Activated gamma-delta T cell (primary cell): ENCODE measurements around the gene EPB41L4B.

Source experiments
- DNase-seq: peaks from one replicate; lab custom pipeline; 2025; lab: John Stamatoyannopoulos, UW

Gene EPB41L4B

DNA sequence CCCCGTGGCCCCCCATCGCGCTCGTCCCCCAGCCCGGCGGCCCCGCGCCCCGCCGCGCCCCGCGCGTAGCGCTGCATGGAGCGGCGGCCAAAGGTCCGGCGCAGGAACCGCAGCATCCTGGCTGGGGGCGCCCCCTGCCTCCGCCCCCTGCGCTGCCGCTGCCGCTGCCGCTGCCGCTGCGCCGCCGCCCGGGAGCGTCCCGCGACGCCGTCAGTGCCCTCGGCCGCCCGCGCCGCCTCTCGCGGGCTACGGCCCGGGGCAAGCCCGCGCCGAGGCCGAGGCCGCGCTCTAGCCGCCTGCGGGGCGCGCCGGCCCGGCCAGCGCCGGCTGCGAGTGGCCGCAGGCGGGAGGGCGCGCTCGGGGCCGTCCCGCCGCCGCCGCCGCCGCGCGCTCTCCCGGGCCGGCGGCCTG, 523 bp downstream of the EPB41L4B start:
- DNase-seq = no peak

DNA sequence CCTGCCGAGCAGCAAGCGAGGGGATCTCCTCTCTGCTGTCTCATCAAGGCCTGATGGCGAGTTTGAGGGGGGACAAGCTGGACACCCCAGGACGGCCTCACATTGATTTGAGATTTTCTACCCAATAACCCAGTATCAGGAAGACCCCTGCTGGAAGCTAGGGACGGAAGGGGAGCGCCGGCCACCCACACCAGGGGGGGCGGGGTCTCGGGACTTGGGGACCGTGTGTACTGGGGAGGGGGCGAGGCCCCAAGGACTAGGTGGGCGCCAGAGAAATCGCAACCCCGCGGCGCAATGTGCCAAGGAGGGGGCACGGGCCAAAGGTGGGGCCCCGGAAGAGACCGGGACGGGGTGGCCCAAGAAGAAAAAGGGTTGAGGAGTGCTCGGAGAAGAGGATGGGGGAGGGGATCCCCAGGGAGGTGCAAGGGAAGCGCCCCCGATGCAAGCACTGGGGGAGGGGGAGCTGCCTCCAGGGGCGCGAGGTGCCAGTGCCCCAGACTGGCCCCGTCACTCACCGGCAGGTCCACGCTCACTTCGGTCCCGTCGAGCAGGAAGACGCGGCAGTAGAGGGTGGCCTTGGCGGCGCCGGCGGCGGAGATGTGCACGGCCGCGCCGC, 1.1 kb downstream of the EPB41L4B start:
- DNase-seq = no peak

DNA sequence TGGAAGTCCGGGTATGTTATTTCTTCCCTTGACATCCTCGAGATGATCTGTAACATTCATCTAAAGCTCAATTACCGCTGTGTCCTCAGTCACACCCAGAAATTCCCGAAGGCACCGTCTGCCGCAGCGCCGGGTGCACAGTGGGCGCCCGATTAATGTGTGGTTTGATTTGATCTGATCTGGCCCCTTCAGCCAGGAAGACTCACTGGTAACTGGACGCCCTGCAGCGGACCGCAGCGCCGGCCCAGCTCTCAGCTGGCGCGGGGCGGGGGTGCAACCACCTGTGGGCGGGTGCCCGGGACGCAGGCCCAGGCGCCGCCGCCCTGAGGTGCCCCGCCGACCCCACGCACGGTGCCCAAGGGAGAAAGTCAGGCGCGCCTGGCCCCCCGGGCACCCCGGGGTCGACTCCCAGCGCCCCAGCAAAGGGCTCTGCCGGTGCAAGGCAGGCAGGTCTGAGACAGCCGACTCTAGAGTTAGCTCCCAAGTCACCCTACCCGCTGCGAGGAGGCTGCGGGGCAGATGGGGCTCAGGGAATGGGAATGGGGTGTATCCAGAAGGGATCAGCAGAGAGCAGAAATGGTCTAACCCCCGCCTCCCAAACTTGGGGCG, 1.7 kb downstream of the EPB41L4B start:
- DNase-seq = no peak

DNA sequence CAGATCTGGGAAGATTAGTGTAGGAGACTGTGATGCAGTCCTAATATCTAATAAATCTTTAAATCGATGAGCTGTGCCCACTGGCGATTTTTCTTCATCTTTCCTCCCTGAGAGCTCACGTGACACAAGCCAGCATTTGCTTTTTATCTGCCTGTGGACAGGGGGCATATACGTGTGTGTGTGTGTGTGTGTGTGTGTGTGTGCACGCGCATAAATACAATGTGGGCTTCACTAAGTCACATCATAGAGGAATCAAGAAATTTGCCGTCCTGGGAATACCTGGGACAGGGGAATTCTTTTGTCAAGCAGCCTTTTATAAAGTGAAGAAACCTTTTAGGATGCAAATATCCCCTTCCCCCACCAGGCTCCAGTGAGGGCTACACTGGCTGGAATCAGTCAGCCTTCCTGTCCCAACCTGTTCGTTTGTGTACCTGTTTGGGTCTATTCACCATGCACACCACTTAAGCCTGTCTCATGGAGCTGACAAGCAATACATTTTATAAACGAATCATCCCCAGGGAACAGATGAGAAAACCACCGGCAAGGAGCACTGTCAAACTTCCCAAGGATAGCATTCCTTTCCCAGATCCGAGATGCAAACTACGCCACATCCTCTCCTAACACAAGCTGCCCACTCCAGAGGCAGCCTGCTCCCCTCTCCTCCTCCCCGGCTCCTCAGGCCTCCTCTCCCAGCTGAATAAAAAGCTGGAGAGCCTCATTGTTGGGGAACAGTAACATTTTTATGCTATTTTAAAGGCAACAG, 2.7 kb downstream of the EPB41L4B start:
- no peak for DNase-seq

DNA sequence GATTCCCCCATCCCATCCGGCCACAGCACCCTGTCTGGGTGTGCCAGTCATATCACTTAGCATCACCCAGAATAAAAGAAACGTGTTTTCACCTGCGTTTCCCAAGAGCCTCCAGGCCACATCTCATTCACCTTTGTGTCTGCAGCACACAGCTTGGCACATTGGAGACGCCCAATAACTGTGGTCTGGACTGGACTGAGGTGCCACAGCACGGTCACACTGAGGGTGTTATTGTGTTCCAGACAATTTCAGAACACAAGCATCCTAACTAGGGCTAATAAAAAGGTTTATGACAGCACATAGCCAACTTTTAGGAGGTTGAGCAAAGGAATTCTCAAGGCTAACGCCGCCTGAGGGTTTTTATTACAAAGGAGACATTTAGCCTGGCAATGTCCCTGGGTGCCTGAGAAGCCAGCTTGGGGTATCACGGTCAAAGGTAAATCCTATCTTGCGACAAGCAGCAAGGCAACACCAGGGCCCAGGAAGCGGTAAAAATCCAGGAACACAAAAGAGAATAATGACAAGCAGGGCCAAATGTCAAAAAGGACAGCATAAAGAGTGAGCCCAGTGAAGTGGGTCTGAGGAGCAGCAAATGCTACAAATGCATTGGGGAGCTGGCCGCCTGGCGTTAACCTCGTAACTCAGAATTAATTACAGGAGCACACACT, 3.4 kb downstream of the EPB41L4B start:
- DNase-seq = no peak

DNA sequence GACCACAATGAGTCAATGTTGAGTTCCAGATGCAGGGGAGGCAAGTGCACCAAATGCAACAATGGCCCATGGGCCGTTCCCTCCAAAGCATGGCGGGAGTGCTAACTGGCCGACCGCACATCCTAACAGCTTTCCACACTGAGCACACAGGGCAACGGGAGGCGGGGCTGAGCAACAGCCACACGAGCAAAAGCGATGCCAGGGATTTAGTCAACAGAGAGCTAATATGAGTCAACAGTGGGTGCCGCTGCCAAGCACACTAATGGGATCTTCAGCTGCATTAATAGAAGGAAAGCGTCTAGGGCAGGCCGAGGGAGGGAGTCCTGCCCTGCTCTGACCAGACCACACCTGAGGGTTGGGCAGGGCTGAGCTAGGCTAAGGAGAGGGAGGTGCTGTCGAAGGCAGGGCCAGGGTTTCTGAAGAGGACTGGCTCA, 4.6 kb downstream of the EPB41L4B start:
- DNase-seq = no peak

DNA sequence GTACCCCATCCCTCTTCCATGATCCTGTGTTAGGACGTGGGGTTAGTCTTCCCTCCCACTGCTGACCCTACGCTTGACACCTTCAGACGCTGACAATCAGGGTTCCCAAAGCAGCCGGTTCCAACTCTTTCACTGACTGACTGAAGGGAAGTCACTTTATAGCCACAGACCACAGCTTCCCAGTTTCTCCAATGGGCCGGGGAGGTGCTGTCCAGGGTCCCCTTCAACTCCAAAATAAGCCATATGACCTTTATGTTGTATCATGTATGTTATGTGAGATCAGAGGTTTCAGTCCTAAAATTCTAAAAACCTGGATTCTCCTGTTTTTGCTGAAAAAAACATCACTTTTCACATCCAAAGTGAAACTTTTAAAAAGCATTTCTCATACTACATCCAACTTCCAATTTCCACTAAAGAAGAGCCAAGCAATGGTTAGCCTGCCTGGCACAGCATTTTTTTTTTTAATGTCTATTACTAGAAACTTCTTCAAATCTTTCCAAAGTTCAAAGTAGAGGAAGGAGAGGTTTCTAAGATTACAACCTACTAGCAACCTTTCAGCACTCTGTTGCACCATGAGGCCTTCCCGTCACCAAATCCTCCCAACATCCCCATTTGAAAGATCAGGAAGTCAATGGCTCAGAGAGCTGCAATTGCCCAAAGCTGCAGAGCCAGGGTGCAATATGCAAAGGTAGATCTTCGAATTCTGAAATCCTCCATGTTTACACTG, 5.2 kb downstream of the EPB41L4B start:
- no peak for DNase-seq

DNA sequence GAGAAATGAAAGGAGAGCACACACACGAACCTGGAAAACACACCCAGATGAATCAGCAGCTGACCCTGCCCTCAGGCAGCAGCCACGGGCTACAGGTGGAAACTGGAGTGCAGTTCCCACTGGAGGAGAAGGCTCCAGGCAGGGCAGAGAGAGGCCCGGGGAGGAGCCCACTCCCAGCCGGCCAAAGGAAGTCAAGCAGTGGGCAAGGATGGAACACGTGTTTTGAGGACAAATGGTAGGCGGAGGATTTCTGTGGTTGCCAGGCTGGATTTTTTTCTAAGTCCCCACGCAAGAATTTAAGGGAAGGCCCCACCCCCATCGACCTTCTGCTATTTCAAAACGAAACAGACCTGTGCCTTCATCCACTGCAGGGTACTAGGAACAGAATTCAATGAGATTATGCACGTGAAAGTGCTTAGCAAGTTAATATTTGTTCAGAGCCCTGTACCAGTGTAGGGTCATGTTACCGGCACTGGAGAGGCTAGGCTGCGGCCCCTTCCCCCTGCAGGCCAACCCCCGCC, 6.8 kb downstream of the EPB41L4B start:
- DNase-seq = no peak

DNA sequence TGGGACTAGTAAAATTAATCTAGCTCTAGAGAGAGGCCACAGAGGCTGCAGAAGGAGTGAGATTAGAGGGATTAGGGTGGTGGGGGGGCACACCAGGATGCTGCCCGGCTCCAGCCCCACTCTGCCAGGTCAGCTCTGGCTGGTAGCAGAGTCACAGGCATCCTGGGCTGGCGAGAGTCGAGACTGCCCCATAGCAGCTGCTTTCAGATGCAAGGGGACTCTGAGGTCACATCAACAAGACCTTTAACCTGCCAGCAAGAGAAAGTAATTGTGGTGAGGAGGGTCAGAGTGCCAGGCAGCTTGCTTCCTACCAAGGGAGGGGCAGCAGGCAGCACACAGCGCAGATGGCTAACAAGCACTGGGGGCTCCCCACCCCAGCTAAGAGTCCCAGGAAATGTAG, 7.5 kb downstream of the EPB41L4B start:
- no peak for DNase-seq

DNA sequence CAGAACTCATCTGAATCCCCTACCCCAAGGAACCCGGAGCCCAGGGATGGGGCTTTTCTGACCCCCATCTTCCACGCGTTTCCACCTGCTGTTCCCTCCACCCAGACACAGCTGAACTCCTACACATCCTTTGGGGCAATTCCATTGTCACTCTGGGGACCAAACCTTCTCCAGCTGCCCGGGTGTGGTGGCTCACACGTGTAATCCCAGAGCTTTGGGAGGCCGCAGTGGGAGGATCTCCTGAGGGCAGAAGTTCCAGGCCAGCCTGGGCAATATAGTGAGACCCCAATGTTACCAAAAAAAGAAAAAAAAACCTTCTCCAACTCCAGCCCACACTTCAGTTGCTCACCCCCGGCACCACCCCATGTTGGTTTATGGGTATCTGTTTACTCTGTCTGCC, 8.1 kb downstream of the EPB41L4B start:
- DNase-seq = no peak

DNA sequence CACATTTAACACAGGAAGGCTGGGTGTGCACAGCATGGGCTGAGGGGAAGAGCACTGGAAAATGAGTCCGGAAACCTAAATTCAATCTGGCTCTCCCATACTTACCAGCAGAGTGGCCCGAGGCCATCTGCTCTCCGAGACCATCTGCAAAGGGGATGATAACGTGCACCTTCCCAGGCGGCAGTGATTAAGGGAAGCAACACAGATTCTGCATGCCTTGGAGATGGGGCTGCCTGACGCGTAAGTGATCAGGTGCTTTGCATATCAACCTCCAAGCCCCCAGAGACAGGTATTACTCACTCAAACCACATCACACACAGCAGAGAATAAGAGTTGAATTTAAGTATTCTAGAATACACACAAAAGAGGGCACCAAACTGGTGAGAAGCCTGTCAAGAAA, 9.1 kb downstream of the EPB41L4B start:
- DNase-seq = no peak

DNA sequence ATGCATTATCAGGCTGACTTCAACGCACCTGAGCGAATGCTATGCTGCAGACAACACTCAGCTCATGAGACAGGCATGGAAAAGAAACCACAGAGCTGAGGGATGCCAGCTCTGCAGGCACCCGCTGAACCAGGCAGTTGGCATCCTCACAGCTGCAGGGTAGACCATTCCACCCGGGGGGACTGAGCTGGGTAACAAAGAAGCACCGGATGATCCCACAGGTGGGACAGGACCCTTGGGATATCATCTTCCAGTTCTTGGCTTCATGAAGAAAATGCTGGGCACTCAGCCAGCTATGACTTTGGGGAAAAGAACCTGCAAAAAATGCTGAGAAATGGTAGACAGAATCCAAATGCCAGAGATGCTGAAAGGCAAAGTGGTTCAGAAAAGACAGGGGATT, 9.6 kb downstream of the EPB41L4B start:
- no peak for DNase-seq

DNA sequence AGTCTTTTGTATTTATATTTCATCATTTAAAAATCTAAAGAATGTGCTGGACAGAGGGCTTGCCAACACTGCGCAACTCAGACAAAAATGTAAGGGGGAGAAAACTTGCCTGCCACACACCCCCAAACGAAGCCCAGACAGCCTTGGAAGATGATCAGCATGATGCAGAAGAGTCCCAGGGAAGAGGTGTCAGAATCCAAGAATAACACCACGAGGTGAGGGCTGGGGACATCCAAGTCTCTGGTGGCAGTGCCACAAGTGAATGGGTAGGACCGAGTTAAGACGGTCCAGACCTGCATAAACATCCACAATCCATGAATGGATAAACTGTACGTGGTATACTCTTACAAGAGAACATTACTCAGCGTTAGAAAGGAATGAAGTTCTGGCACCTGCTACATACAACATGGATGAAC, 10.4 kb downstream of the EPB41L4B start:
- no peak for DNase-seq

DNA sequence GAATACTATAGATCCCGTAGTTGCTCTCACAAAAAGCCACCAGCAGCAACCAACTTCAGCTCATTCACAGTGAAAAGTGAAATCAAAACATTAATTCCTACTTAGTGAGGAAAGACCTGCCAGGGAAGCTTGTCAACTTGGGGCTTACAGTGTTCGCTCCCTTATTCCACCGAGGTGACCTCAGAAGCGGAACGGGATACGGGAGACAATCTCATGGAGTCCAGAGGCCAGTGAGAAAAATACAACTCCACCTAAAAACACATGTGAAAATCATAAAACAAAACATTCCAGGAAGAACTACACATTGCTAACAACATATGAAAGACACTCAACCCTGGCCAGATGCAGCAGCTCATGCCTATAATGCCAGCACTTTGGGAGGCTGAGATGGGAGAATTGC, 11.6 kb downstream of the EPB41L4B start:
- DNase-seq = no peak

DNA sequence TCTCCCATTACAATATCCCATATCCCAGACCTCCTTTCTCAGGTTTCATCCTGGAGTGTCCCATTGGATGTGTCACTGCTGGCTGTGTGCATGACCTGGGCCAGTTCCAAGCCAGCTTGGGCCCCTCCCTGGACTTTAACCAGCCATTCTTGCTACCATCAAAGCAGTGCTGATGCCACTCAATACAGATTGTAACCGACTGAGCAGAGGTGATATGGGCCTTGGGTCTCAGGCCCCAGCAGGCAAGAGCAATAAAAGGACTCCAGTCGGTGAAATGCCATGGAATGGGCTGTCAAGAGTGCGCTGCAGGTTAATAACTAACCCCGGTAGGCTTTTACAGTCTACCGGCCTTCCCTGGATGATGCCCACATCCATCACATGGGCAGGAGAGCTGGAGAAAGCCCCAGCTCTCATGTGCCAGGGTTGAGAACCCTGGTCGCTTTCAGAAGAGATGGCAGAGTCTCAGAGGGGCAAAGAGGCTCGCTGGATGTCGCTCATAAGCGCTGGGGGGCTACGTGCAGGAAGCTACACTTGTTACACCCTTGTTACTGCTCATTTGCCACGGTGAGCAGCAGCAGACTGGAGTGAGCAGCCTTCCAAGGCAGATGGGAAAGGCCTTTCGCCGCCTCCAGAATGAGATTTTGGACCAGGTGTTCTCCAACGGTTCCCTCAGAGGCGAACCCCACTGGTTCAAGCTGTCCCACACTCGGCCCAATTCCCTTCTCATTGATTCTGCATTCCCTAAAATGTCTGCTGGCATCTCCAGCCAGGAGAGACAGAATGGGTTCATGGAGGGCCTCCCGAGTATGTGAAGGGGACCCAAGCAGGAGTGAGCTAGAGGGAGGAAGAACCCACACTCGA, 13.2 kb downstream of the EPB41L4B start:
- no peak for DNase-seq

DNA sequence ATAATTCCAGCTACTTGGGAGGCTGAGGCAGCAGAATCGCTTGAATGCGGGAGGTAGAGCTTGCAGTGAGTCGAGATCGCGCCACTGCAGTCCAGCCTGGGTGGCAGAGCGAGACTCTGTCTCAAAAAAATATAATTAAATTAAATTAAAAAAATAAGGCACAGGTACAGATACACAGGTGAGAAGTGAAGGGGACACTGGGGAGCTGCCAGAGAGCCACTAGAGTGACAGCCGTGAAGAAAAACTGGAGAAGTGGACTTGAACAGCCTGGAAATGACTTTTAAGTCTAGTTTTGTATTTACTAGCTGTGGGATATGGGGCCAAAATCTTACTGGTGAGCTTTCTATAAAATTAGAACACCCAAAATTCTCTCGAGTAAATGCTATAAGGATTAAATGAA, 15.1 kb downstream of the EPB41L4B start:
- no peak for DNase-seq

DNA sequence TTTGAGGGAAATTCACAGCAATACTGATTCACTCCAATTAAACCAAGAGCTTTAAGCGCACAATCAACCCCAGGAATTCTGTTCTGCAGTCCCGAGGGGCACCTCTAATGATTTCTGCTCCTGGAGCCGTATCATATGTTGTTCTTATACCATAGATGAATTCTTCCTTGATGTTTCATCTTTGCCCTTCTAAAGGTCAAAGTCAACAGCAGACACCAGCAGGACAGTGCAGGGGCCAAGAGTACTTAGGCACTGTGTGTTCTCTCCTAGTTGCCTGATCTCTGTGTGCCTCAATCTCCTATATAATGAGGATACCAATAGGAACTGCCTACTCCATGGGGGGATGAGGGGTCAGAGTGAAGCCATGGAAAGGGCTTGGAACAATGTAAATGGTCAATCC, 16.5 kb downstream of the EPB41L4B start:
- no peak for DNase-seq

DNA sequence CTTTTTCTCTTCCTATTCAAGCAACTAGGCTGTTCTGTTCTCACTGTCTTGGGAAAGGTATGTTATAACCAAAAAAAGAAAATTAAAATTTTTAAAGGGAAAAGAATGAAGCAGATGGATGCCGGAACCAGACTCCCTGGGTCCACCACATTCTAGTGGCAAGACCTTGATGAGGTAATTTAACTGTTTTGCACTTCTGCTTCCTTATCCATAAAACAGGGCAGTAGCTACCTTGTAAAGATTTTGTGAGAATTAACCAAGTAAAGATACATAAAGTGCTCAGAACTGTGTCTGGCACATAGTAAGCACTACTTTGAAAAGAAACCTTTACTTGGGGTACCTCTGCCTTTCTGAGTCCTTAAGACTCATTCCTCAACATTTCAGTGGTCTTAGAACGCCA, 17.0 kb downstream of the EPB41L4B start:
- DNase-seq = no peak

DNA sequence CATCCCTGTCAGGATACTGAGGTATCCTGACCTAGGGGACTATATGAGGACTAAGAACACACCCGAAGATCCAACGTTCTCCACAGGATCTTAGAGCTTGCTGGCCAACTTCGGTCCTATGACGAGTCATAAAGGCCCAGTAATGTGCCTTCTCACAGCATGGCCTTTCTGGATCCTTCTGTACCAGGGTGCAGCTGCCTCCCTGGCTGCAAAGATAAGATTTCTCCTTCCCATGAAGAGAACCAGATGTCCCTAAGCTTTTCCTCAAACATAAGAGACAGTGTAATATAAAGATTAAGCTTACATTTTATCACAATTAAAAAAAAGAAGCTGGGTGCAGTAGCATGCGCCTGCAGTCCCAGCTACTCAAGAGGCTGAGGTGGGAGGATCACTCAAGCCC, 18.3 kb downstream of the EPB41L4B start:
- DNase-seq = no peak

DNA sequence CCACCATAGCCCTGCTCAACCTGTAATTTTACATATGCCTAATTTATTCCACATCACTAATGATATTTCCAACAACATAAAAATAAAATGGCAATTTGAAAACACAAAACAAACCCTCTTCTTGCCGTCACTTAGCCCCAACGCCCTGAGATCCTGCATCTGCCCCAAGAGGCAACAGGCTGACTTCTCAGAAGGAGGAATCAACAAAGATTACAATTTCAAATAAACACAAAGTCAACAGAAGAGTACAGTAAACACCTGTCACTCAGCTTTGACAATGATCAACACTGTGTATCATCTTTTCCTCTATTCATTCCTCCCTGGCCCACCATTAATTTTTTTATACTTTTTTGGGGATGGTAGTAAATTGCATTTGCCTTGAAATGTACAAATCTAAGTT, 19.8 kb downstream of the EPB41L4B start:
- no peak for DNase-seq

DNA sequence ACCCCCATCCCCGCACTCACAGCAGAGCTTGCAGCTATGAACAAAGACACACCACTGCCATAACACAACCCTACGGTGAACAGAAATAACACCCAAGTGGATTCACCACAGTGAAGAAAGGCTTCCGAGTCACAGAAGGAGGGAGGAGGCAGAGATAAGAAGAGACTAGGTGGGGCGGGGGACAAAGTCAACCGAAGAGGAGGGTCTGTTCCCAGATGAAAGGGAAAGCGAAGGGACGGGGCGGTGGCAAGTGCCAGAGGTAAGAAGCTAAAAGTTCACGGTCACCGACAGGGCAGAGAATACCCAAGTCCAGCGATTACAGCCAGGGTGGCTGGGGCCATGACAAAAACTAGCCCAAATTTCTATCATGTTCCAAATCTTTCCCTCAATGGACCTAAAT, 21.0 kb downstream of the EPB41L4B start:
- DNase-seq = no peak
